ENCODE results near the gene FILIP1.
A peak's percentile ranks its signal among the peaks of the same experiment; 100 is the strongest.

Gene FILIP1

DNA sequence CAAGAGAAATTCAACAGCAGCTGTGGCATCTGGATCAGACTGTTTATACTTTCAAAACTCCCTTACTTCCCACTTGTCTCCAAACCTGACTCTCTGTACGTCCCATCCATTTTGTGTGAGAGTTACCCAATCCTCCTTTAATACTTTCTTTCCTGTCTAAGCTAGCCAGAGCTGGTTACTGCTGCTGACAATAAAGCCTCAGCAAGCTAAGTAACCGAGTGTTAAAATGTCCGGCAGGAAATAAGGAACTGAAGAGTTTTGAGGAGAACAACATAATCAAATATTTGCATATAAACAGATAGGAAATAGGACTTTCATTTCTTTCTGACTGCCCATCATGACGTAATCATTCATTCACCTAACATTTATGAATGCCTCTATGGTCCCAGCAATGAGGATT lies 220.6 kb downstream of the FILIP1 start:
- no peak for DNase-seq

DNA sequence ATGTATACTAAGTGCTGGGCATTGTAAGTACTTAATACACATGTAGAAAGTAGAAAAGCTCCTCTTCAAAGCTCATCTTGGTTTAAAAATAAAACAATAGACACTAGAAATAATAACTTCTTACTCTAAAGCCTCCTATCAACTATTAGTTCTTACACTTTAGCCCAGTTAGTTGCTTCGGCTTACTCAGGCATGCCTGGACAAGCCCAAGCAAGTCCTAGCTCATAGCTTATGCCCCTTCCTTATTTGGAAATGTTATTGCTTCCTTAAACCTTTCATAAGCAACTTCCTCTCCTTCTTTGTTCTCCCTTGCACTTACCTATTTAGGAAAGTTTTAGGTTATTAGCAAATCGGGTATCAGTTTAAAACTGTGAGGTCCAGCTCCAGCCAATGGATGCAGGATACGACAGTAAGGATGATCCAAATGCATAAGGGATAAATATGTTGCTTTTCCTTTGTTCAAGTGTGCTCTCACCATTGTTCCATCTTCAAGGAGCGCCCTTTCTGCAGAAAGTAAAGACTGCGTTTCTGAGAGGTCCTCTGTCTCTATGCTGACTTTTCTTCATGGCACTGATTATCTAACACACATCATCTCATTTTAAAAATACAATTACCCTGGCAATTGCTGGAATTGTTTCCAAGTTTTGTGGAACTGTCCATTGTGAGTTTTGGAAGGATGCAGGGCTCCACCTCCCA lies 221.3 kb downstream of the FILIP1 start:
- no peak for DNase-seq

DNA sequence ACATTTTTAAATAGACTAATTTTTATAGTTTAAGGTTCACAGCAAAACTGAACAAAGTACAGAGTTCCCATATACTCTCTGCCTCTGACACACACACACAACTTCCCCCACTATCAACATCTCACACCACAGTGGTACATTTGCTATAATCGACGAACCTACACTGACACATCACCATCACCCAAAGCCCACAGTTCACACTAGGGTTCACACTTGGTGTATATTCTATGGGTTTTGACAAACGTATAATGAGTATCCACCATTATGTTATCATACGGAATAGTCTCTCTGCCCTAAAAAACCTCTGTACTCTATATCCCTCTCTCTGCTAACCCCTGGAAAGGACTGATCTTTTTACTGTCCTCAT lies 224.6 kb downstream of the FILIP1 start:
- no peak for DNase-seq

DNA sequence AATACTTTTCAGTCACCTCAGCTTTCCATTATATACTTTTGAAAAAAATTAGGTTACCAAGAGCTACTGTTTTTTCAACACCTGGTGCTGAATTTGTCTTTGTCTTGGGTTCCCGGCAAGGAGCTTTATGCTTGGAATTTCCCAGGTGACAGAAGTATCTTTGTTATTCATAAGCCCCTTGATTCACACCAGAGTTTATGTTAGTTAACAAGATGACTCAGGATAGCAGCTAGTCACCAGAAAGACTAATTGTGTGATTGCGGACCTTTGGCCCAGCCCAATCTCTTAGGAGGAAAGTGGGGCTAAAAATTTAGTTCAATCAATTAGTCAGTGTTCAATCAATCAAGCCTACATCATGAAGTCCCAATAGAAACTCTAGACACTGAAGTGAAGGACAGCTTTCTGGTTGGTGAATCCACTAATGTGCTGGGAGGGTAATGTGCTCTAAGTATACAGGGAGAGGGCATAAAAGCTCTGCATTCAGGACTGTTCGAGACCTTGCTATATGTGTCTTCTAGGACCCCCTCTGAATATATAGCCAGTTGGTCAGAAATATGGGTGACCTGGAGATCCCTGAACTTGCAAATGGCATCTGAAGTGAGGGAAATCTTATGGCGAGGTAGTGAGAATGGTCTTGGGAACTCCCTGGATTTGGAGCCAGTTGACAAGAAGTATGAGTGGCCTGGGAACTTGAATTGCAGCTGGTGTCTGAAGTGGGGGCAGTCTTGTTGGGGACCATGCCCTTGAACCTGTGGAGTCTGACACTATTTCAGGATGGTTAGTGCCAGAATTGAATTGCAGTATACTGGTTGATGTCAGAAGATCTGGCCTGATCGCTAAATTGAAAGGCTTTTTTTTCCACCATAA lies 225.2 kb downstream of the FILIP1 start:
- no peak for DNase-seq

DNA sequence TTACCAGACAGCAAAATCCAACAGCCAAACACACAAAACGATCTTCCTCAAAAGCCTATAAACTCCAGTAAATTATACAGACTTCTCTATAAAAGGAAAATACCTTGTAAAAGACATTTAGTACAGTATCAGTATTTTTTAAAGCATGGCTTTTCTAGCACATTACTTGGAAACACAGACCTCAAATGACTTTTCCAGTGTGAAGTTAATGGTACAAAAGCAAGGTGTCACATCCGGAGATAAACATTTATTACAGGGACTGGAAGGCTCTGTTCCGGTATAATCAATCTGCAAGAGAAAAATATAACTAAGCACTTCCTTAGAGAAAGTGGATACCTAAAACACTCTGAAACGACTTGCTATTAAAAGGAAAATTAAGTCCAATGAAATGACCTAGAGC lies 226.1 kb downstream of the FILIP1 start:
- no peak for DNase-seq

DNA sequence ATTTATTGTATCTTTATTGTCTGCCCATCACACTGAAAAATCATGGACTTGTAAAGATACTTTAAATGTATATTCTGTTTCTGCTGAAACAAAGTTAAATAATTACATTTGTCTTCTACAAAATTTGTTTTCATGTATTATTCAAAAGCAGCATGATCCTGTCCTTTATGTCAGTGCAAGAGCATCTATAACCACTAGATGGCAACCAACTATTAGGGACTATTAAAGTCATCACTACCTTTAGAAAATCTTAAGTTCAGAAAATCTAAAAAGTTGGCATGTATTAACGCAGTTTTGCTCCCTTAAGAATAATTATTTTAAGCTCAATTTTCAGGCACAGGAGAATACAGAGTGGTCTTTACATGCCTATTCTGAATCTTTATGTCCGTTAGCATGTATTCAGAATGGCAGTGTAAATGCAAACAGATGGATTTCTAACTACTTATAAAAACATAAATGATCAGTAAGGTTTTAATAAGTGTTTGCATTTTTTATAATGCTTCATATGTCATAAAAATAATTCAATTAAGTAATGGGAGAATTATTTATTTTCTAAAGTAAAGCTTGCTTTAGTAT lies 226.8 kb downstream of the FILIP1 start:
- peak in 1 of 58 donors; percentile 6 for DNase-seq

DNA sequence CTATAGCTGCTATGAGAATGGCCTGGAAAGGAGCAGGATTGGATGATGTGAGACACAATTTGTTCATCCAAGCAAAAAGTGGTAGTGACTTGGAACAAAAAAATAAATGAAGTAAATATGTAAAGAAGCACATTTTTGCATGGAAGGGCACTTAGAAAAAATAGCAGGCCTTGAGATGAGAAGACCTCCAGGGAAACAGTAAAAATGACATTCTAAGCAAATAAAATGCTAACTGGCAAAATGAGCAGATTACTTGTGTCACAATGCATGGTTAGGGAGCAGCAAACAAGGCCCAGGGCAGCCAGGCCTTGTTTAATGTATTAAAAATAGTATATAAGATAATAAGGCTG lies 230.2 kb downstream of the FILIP1 start:
- DNase-seq = no peak

DNA sequence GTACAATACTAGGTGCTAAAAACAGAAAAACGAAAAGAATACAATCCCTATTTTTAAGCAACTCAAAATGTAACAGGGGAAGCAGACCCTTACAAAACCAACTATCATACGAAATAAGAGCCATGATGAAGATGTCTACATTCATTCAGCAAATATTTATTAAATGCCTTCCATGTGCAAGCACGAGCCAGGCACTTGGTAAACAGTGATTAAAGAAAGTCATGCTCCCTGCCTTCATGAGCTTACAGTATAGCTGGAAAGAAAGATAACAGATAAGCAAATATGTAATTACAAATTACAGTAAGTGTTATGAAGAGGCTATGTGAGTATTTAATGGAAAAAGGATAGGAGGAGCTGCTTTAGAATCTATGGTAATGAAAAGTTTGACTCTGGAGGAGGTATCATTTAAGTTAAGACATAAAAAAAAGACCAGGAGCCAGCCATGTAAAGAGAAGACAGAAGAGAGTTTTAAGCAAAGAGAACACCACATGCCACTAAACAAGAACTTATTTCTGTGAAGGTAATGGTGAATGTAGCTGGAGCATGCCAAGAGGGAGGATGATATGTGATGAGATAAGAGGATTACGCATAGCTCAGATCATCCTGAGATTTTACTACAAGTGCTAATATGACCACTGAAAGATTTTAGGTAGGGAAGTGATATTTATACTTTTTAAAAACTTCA lies 230.7 kb downstream of the FILIP1 start:
- no peak for DNase-seq

DNA sequence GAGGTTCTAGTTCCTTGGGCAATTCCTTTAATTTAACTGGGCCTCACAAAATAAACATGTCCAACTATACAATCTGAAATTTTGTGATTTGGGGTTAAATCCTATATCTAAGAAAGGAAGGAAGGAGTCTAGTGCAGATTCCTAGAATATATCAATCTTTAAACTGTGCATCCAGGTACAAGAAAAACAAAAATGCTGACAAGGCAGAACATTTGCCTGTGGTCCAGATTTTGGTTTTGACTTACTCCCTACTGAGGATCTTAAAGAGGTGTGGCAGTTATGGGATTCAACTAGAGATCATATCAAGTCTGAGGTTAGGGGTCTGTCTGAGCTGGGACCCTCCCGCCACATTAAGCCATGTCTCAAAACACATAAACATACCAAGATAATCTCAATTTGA lies 232.3 kb downstream of the FILIP1 start:
- DNase-seq = no peak

DNA sequence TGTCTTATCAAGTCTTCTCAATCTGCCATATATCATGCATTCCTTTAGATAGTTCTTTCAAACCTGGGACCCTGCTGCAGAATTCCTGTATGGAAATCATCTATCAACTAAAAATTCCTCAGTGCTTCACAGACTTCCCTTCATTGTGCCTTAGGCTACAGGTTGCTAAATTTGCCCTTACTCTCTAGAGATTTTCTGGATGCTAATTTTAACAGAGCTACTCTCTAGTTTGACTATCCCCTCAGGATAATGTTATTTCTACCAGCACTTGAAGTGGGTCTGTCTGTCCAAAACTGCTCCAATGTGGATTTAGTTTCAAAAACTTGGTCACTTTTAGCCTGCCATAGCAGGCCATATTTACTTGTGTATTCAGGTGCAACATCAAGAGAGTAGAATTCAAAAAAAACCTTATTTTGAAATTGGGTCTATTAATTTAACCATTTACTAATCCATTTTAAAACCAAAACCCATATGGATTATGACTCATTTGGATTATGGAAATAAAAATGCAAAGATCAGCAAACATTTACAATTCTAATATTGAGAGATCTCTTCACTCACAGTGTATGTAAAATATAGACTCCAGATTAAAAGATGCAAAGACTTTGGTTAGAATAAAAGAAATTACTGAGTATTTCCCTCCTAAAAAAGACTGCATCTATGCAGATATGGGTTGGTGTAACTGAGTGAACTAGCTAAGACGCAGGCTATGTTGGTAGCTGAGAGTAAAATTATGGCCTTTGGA lies 236.1 kb downstream of the FILIP1 start:
- no peak for DNase-seq

DNA sequence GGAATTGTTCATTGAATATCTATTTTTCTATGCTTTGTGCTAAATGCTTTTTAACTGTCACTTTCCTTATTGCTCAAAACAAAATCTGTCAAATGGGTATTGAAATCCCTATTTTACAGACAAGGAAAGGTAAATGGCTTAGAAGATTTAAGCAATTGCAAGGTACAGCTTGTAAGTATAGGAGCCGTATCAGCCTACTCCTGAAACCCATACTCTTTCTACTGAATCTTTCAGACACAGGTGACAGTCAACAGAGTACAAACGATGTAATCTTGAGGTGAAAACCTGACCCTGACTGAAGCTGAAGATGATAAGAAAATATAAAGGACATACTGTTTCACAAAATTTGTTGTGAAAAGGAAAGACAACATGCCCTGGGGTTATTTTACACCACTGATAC lies 243.0 kb downstream of the FILIP1 start:
- DNase-seq = no peak

DNA sequence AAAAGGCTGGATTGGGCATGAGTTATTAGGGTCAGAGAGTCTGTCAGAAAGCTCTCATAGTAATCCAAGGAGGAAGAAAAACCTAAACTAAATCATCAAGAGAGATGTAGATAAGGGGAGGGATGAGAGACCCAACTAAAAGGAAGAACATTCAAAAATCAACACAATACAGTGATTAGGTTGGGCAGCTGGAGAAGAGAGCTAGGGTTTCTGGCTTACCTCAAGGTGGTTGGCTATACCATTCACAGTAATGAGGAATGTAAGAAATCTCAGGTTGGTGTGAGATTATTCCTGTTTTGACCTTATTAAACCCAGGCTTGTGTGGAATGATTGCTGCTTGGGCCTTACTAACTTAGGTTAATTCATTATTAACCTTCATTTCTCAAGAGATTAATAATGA lies 243.8 kb downstream of the FILIP1 start:
- DNase-seq = no peak

DNA sequence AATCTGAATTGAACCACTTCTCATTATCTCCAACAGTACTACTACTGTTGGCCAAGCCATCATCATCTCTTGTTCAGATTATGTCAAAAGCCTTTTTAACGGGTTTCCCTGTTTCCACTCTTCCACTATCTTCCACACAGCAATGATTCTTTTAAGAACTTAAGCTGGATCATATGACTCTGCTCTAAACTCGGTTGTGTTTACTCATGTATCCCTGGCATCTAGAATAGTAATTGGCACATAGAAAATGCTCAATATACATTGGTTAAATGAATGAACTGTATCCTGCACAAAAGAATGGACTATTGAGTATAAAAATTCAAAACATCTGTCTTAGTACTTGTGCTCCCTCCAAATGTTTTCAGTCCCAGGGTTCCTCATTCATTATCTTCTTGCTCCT lies 247.2 kb downstream of the FILIP1 start:
- no peak for DNase-seq

DNA sequence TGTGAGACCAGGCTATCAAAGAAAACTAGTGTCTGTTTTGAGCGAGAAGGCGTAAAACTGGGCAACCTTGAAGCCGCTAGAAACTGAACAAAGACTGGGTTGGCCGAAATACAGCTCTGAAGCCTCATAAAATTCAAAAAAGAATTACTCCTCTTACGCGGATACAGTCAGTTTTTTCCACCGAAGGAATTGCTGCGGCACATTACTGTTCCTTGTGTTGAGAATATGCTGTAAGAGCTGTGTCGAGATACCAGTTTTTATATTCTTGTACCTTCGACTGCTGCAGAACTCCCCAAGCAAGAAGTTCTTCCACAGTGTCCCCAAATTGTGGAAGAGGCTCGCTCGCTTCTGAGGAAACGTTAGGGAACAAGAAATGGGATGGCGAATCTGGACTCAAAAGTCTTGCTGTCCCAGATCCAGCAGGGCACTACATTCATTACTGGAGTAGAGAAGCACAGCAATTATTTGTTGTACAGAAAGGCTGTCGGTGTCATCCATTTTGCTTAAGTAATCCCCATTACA lies 249.5 kb downstream of the FILIP1 start:
- peak in 9 of 58 donors; percentile 12 to 66 (median 49) for DNase-seq

DNA sequence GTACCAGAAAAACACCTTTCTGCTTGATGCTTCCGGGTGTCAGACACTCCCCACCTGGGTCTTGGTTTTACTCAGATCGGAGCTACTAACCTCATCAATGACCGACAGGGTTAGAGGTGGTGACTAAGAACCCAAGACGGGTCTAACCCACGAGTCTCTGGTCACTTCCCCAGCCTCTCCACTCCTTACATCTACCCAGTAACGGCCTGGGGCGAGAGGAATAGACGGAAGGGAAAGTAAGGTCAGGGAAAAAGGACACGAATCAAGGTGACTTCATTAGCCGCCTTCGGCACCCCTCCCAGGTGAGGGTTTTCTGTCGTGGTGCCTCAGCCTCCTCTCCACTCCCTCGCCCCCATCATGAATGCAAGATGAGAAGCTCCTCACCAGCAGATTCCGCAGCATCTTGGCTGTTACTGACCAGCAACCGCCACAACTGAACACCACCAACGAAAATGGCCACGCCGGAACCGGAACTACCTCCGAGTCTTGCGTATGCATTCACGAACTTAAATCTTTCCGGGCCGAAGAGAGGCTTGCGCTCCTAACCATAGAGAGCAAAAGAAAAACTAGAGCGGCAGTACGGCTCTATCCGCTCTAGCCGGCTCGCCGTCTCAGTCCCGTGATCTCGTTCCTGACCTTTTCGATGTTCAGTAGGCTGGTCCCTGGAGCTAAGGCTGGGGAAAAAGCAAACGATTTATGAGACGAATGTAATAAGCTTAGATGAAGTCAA lies 250.1 kb downstream of the FILIP1 start, which contains the start of gene COX7A2:
Gene COX7A2, minus strand, starts transcription at position 469 of the 730 bp plus-strand sequence. Its CDS starts 67 bp downstream, at position 402.
- peak; percentile 51 to 97 (median 90) for DNase-seq

All from anterior cingulate cortex (tissue), 58 donors.